ENCODE measurements around the gene PKD2.

DNA sequence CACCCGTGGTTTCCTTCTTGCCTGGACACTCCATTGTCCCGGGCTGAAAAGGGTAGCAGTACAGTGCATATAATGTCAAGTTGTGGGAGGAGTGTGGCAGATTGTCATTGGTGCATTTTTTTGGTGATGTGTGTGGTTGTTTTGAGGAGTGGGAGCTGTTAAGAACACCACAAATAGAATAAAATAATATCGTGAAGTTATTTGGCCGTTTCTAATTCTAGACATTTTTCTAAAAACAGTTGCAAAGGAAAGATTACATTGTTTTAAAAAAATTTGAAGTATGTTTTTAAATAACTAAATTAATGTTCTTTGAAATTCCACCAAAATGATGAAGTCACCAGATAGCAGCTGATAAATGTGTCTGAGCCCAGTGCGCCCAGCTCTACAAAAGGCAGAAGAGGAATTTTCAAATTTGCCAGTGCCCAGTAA, 1.3 kb downstream of the PKD2 start:
- TF ChIP-seq, protein P1, sequence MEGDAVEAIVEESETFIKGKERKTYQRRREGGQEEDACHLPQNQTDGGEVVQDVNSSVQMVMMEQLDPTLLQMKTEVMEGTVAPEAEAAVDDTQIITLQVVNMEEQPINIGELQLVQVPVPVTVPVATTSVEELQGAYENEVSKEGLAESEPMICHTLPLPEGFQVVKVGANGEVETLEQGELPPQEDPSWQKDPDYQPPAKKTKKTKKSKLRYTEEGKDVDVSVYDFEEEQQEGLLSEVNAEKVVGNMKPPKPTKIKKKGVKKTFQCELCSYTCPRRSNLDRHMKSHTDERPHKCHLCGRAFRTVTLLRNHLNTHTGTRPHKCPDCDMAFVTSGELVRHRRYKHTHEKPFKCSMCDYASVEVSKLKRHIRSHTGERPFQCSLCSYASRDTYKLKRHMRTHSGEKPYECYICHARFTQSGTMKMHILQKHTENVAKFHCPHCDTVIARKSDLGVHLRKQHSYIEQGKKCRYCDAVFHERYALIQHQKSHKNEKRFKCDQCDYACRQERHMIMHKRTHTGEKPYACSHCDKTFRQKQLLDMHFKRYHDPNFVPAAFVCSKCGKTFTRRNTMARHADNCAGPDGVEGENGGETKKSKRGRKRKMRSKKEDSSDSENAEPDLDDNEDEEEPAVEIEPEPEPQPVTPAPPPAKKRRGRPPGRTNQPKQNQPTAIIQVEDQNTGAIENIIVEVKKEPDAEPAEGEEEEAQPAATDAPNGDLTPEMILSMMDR (IDR thresholded peaks at IDR 0.05), result no peak
- TF ChIP-seq EZH2 (IDR thresholded peaks at IDR 0.05) (no peak), EZH2phosphoT487 (IDR thresholded peaks at IDR 0.05) (no peak)

All from neural progenitor cell (in vitro differentiated cells).